ENCODE results near the gene RFNG. TPM values are rescaled to one million over a fixed set of nuclear protein-coding genes. Genes with fewer than 3 reads are reported as not detected.

Gene RFNG
- total RNA-seq, 2 experiments from 2014 or later, result 16.7 to 18.3 TPM

DNA sequence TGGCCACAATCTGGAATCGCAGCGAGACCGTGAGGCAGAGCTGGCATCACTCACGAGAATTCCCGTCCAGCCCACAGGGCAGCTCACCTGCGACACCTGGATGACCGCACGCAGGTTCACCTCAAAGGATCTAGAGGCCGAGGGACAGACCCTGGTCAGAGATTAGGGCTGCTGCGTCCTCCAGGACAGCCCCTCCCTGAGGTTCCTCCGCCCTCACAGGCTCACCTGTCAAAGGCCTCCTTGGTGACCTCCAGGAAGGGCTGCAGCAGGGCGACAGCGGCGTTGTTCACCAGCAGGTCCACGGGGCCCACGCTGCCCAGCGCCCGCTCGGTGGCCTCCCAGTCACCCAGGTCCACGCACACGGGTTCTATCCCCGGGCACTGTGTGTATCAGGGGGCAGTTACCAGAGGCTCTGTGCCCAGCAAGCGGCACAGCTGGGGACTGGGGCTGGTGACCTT, 14.9 kb downstream of the RFNG start:
- ChIA-PET CTCF (interaction anchor here (1.3 to 2.1 kb wide), 3 partner anchors 10 to 17 kb away, joined by 4 to 8 read pairs (median 5); no protein-coding TSS in a partner anchor), POLR2A (interaction anchor here (1.3 kb wide), 2 partner anchors 20 to 62 kb away, joined by 3 read pairs; no protein-coding TSS in a partner anchor)

DNA sequence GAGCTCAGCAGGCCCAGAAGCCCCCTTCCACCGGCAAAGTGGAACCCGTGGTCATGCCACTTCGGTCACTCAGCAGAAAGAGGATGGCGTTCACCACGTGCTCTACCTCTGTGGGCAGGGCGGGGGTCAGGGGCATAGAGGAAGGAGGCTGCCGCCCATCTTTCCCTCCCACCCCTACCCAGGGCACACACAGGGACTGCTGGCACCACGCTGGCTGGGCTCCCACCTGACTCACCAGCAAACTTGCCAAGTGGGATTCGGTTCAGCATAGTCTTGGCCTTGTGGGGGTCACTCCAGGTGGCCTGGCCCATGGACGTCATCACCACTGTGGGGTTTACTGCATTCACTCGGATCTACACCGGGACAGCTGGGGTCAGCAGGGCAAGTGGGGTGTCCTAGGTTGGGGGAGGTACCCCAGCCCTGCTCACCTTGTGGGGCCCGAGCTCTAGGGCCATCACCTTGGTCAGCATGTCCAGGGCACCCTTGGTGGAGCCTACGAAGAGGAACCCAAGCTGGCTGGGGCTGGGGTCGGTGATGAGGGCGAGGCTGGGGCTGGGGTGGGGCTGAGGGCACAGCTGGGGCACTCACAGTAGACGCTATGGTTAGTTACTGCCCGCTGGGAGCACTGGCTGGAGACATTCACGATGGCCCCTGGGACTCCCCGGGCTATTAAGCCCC, 15.5 kb downstream of the RFNG start:
- POLR2A ChIA-PET, result interaction anchor here (1.3 kb wide), 2 partner anchors 20 to 62 kb away, joined by 3 read pairs; no protein-coding TSS in a partner anchor
- CTCF ChIA-PET, result interaction anchor here (0.6 to 2.1 kb wide), 6 partner anchors 10 to 389 kb away, joined by 3 to 8 read pairs (median 4); no protein-coding TSS in a partner anchor

DNA sequence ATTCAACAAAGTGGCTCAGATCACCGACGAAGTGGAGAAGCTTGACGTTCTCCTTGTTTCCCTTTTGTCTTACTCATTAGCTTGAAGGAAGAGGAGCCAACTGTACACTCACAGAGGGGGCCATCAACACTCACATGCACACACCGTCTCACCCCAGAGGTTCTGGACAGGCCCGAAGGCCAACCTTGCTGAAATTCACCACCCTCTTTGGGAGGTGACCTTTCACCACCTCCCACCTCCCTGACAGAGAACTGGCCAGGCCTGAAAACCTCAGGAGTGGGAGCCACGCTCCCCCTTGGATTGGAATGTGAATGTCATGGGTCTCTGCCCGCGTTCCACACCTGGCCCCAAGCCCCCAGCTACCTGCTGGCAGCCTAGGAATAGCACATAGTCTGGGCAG, 16.1 kb downstream of the RFNG start:
- ChIA-PET POLR2A (interaction anchor here (1.3 kb wide), 2 partner anchors 19 to 63 kb away, joined by 3 read pairs; no protein-coding TSS in a partner anchor), CTCF (interaction anchor here (0.6 to 2.1 kb wide), 7 partner anchors 14 to 390 kb away, joined by 3 to 8 read pairs (median 4); no protein-coding TSS in a partner anchor)

DNA sequence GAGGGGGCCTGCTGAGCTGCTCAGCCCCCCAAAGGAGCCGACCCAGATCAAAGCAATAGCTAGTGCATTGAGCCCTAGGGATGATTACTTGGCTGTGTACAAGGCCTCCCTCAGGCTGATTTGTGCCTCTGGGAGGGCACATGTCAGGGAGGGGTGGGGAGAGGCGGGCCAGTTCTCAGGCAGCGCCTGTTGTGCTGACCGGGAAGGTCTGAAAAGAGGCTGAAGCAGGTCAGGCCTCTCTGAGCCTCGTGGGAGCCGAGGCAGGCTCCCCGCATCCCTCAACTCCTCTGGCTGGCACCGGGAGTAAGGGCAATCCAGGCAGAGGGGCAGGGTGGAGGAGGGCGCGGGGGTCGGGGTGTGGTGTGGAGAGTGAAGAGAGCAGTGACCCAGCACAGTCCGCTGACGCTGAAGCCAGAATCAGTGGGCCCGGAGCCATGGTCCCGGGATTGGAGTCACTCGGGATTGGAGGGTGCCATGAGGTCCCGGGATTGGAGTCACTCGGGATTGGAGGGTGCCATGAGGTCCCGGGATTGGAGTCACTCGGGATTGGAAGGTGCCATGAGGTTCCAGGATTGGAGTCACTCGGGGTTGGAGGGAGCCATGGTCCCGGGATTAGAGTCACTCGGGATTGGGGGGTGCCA, 17.1 kb downstream of the RFNG start:
- ChIA-PET POLR2A (interaction anchor here (0.5 kb wide), 1 partner anchor 318 kb away, joined by 3 read pairs; no protein-coding TSS in a partner anchor), CTCF (interaction anchor here (0.6 to 2.1 kb wide), 5 partner anchors 15 to 119 kb away, joined by 3 to 8 read pairs (median 4); no protein-coding TSS in a partner anchor)

DNA sequence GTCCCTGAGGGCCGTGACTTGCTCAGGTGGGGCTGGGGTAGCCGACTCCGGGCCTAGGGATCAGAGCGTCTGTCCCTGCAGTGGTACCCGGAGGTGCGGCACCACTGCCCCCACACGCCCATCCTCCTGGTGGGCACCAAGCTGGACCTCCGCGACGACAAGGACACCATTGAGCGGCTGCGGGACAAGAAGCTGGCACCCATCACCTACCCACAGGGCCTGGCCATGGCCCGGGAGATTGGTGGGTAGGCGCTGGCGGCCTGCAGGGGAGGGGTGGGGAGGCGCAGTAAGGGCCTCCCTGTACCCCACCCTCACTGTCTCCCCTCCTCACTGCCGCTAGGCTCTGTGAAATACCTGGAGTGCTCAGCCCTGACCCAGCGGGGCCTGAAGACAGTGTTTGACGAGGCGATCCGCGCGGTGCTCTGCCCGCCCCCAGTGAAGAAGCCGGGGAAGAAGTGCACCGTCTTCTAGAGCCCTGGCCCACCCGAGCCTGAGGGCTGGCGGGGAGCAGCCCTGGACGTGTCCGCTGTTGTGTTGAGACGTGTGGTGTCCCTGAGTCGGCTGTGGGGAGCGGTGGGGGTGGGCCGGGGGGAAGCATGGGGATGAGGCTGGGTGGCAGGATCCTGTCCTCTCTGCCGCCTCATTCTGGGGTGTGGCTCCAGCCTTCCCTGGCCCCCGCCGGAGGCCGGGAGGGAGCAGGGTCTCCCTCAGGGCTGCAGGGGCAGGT, 18.1 kb downstream of the RFNG start:
- CTCF ChIA-PET, result no interaction called here
- POLR2A ChIA-PET, result no interaction called here

DNA sequence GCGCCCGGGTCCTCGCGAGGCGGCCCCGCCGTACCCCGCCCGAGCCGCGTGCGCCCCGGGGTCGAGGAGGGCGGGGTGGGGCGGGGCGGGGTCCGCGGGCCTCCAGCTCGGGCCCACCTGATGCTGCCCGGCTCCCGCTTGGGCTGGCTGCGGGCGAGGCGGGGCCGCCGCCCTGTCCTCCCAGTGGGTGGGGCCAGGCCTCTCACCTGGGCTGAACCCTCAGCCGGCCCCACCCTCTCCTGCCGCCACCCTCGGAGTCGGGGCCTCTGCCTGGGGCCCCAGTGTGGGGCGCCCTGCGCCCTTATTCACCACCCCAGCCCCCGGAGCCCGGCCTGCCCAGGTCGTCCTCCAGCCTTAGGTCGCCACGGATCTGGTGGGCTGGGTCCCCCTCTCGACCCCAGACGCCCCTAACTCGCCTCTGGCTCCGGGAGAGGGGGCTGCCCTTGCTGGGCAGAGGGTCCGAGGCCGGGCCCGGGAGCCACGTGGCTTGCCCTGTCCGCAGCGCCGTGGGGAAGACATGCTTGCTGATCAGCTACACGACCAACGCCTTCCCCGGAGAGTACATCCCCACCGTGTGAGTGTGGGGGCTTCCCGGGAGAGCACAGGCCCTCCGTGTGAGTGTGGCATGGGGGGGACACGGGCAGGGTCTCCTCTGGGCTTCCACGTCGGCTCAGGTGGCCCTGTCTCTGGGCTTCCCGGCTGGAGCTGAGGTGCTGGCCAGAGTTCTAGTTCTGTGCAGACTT, 19.6 kb downstream of the RFNG start:
- POLR2A ChIA-PET, result interaction anchor here (0.5 kb wide), 1 partner anchor 159 kb away, joined by 12 read pairs; no protein-coding TSS in a partner anchor
- CTCF ChIA-PET, result interaction anchor here (1.0 to 1.4 kb wide), 2 partner anchors 9 to 160 kb away, joined by 3 to 6 read pairs; partner anchors contain the start of genes CENPX and LRRC45

DNA sequence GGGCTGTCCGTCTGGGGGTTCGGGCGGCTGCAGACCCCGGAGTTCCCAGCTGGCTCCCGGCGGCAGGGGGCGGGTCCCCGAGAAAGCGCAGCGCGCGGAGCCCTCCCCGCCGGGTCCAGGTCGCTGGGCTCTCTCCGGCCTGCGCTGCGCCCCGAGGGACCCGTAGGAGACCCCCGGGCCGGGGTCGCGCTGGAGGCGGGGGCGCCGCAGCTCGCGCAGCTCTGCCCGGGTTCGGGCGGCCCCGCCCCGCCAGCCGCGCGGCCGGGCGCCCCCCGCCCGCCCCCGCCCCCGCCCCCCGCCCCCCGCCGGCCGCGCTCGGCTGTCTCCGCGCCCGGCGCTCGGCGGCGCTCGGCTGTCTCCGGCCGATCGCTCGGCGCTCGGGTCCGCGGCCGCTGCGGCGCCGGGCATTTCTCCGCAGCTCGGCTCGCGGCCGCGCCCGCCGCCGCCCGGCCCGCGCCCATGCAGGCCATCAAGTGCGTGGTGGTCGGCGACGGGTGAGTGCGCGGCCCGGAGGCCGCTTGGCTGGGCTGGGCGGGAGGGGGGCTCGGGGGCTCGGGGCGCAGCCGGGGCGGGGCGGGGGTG, 20.2 kb downstream of the RFNG start, which contains the start of gene RAC3:
TSS of gene RAC3 (plus strand) at position 376 of the 582 bp plus-strand sequence. CDS start at position 460, 84 bp downstream.
- CTCF ChIA-PET, result interaction anchor here (0.8 to 1.3 kb wide), 2 partner anchors 68 to 175 kb away, joined by 4 to 5 read pairs; no protein-coding TSS in a partner anchor
- POLR2A ChIA-PET, result interaction anchor here (1.0 to 1.5 kb wide), 2 partner anchors 21 to 121 kb away, joined by 3 read pairs; partner anchors contain the start of genes GPS1 and RFNG

DNA sequence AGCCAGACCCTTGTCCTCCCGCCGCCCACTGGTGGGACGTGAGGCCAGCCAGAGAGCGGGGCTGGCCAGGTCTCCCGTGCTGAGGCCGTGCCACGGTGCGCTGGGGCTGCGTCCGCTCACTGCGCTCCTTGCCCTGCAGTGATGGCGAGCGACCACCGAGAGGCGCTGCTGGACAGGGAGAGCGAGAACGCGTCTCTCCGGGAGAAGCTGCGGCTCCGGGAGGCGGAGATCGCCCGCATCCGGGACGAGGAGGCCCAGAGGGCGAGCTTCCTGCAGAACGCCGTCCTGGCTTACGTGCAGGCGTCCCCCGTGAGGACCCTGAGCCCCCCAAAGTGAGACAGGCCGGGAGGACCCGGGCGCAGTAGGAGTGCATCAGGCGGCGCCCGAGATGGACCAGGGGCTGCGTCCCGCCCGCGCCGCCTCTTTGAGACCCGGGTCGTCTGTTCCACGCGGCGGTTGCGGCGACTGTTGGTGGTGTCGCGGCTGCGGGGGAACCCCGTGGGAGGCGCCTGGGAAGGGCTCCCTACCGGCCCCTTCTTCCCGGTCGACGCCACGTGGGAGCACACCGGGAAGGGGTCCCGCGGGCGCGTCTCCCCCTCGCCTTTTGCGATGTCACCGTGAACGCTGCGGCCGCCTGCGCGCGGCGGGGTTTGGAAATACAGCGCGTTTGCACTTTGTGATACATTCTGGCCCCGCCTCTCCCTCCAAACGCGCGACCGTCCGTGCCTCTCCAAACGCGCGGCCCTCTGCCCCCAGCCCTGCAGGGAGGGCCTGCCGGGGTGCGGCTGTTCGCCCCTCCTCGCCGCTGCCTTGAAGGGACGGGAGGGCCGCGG, 20.9 kb downstream of the RFNG start:
- CTCF ChIA-PET, result interaction anchor here (0.6 to 2.5 kb wide), 26 partner anchors 9 to 200 kb away, joined by 3 to 17 read pairs (median 4); partner anchors contain the start of genes MAFG and PYCR1
- POLR2A ChIA-PET, result interaction anchor here (0.6 to 1.5 kb wide), 7 partner anchors 21 to 175 kb away, joined by 3 to 7 read pairs (median 3); partner anchors contain the start of genes ASPSCR1, GPS1 and RFNG

DNA sequence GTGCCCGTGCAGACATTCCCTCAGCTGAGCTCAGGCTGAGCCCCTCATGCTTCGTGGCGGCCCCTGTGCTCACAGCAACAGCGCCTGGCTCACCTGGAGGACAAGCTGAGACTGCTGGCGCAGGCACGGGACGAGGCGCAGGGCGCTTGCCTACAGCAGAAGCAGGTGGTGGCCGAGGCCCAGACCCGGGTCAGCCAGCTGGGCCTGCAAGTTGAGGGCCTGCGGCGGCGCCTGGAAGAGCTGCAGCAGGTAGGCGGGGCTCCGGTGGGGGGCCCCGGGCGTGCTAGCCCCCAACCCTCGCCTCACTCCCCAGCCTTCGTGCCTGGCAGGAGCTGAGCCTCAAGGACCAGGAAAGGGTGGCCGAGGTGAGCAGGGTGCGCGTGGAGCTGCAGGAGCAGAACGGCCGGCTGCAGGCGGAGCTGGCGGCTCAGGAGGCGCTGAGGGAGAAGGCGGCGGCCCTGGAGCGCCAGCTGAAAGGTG, 21.6 kb downstream of the RFNG start:
- CTCF ChIA-PET, result interaction anchor here (0.9 to 2.5 kb wide), 23 partner anchors 9 to 201 kb away, joined by 3 to 17 read pairs (median 4); partner anchors contain the start of genes MAFG and PYCR1
- POLR2A ChIA-PET, result interaction anchor here (0.6 to 1.5 kb wide), 6 partner anchors 53 to 176 kb away, joined by 3 to 7 read pairs (median 4); partner anchors contain the start of gene ASPSCR1

DNA sequence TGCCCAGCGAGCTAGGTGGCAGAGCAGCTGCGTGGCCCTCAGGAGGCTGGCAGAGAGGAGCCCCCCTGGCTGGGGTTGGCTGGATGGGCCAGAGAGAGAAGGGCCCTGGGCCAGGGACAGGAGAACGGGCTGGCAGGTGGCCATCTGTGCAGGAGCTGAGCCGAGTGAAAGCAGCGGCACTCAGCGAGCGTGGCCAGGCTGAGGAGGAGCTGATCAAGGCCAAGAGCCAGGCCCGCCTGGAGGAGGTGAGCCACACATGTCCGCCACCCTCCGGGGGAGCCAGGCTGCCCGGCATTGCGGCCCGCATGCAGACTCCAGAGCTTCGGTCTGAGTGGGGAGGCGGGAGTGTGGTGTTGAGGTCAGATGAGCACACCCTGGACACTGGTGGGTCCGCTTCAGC, 22.2 kb downstream of the RFNG start:
- ChIA-PET POLR2A (no interaction called here), CTCF (interaction anchor here (1.3 to 2.5 kb wide), 7 partner anchors 9 to 128 kb away, joined by 3 to 17 read pairs (median 4); no protein-coding TSS in a partner anchor)

DNA sequence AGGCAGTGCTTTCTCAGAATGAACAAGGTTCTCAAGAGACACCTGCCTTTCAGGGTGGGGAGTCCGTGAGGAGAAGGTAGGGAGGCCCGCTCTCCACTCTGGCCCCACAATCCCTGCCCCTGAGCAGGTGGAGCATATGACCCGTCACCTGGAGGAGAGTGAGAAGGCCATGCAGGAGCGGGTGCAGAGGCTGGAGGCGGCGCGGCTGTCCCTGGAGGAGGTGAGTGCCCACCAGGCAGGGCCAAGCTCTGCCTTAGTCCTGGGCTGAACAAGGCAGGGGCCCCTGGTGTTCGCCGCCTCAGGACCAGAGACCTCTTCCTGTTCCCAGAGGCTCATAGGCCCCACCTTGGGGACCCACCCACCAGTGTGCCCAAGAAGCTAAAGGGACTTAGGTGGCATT, 22.6 kb downstream of the RFNG start:
- ChIA-PET CTCF (interaction anchor here (1.3 to 2.5 kb wide), 5 partner anchors 8 to 127 kb away, joined by 3 to 17 read pairs (median 4); no protein-coding TSS in a partner anchor), POLR2A (no interaction called here)

DNA sequence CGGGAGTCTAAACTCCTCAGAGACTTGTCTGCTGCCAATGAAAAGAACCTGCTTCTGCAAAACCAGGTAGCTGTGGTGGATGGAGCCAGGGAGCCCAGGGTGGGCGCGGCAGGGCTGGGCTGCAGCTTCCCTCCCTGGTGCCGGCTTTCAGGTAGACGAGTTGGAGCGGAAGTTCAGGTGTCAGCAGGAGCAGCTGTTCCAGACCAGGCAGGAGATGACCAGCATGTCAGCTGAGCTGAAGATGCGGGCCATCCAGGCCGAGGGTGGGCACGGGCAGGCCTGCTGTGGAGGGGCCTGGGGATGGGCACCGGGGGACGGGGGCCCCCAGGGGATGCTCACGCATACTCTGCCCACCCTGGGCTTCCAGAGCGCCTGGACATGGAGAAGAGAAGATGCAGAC, 23.4 kb downstream of the RFNG start:
- POLR2A ChIA-PET, result no interaction called here
- CTCF ChIA-PET, result no interaction called here

DNA sequence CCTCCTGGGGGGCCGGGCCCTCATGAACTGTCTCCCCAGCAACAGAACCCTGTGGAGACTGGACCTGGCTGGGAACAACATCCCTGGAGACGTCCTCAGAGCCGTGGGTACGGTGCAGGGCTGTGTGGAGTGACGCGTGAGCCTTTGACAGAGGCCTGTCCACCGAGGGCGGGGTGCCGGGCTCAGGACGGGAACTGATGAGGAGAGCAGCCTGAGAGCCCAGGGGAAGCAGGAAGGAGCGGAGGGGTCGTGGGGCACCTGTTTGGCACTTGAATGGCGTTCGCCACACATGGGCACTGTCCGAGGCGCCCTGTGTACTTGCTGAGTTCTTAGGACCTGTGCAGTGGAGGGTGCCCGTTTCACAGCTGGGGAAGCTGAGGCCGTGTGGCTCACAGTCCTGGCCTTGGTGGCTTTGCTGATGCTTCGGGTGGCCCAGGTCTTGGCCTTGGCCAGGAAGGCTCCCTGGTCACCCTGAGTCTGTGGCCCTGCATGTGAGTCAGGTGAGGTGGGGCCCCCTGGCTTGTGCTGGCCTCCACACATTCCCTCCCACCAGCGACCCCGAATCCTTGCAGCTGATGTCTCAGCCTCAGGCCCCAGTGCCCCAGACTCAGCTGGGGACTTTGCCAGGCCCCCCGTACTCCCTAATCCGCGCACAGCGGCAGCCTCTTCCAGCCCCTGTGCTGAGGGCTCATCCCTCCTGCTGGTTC, 26.1 kb downstream of the RFNG start:
- CTCF ChIA-PET, result no interaction called here
- POLR2A ChIA-PET, result no interaction called here

DNA sequence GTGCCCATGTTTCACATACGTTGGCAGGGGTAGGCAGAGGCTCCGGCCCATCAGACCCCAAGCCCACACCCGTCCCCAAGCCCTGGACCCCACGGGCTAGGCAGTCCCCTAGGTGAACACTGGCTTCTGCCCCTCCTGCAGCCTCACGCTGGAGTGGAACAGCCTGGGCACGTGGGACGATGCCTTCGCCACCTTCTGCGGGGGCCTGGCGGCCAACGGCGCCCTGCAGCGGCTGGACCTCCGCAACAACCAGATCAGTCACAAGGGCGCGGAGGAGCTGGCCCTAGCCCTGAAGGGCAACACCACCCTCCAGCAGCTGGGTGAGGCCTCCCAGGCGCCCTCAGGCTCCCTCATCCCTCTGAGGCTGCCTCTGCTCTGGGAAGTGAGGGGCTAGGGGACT, 26.8 kb downstream of the RFNG start:
- ChIA-PET CTCF (no interaction called here), POLR2A (no interaction called here)

DNA sequence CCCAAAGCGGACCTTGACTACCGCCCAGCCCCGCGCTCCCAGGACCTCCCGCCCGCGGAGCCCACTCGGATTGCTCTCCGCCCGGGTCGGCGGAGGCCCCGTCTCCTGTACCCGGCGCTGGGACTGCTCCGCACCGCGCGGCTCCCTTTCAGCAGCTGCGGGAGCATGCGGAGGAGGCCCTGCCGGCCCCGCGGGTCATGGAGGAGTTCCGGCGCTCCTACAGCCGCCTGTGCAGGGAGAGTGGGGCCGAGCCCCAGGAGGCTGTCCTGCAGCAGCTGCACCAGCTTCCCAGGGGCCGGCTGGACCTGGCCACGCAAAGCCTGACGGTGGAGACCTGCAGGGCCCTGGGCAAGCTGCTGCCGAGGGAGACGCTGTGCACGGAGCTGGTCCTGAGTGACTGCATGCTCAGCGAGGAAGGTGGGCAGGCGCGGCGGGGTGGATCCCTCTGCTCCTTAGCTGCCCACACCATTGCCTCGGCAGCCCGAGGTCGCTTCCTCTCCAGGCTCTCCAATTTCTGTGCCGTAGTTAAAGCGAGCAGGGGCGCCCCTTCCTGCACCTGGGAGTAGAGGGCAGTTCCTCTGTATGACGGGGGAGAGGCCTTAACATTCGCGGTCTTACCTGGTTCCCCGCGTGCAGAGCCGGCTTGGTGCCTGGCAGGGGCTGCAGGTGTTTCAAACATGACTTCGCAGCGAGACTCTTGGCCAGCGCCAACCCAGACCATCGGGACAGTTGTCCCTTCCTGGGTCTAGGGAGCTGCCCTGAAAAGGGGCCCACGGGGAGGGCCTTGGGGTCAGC, 28.0 kb downstream of the RFNG start:
- POLR2A ChIA-PET, result interaction anchor here (1.0 to 2.3 kb wide), 4 partner anchors 14 to 92 kb away, joined by 3 to 8 read pairs (median 4); partner anchors contain the start of genes DCXR and PYCR1
- CTCF ChIA-PET, result interaction anchor here (0.5 to 2.0 kb wide), 4 partner anchors 9 to 113 kb away, joined by 3 to 6 read pairs (median 4); partner anchors contain the start of gene DCXR

Data from activated CD8-positive, alpha-beta memory T cell treated with anti-CD3 and anti-CD28 coated beads for 36 hours (primary cell).